NT2/D1 (cell line): ENCODE results near the gene DDX49.
A peak's percentile ranks its signal among the peaks of the same experiment; 100 is the strongest.

Experiments used
- DNase-seq: peaks from one replicate; pipeline ENCODE4 v3.0.0-alpha.2; 2011; ENCODE audit warnings: low read depth, low spot score
- H3K27me3 ChIP-seq: 2 replicates; pipeline ENCODE4 v1.6.0; 2011; ENCODE audit warnings: mild to moderate bottlenecking; ENCODE audit not compliant: insufficient read length, insufficient read depth
- H3K36me3 ChIP-seq: 2 replicates; pipeline ENCODE4 v1.6.1; 2011; ENCODE audit warnings: mild to moderate bottlenecking, low read length, mixed read lengths; ENCODE audit not compliant: insufficient read depth, insufficient read length
- H3K4me1 ChIP-seq: 2 replicates; pipeline ENCODE4 v1.5.1; 2011; ENCODE audit not compliant: insufficient read depth, insufficient read length
- H3K4me3 ChIP-seq: 2 replicates; pipeline ENCODE4 v1.5.1; 2011; ENCODE audit warnings: low read depth; ENCODE audit not compliant: insufficient read length
- H3K9ac ChIP-seq: 2 replicates; pipeline ENCODE4 v1.6.0; 2011; ENCODE audit warnings: low read depth; ENCODE audit not compliant: insufficient read length
- H3K9me3 ChIP-seq: 2 replicates; pipeline ENCODE4 v1.5.1; 2011; ENCODE audit warnings: mild to moderate bottlenecking, low read length; ENCODE audit not compliant: insufficient read depth
- SUZ12 ChIP-seq: IDR thresholded peaks from 2 replicates; pipeline ENCODE4 v1.6.1; 2011; ENCODE audit not compliant: insufficient read length, insufficient read depth; ENCODE audit errors: extremely low read depth
- YY1 ChIP-seq: IDR thresholded peaks from 2 replicates; pipeline ENCODE4 v1.6.1; 2011; ENCODE audit not compliant: insufficient read length, insufficient read depth
- ZNF274 ChIP-seq: IDR thresholded peaks from 2 replicates; pipeline ENCODE4 v1.6.1; 2011; ENCODE audit warnings: mild to moderate bottlenecking, low read depth, low read length

DDX49 gene

DNA sequence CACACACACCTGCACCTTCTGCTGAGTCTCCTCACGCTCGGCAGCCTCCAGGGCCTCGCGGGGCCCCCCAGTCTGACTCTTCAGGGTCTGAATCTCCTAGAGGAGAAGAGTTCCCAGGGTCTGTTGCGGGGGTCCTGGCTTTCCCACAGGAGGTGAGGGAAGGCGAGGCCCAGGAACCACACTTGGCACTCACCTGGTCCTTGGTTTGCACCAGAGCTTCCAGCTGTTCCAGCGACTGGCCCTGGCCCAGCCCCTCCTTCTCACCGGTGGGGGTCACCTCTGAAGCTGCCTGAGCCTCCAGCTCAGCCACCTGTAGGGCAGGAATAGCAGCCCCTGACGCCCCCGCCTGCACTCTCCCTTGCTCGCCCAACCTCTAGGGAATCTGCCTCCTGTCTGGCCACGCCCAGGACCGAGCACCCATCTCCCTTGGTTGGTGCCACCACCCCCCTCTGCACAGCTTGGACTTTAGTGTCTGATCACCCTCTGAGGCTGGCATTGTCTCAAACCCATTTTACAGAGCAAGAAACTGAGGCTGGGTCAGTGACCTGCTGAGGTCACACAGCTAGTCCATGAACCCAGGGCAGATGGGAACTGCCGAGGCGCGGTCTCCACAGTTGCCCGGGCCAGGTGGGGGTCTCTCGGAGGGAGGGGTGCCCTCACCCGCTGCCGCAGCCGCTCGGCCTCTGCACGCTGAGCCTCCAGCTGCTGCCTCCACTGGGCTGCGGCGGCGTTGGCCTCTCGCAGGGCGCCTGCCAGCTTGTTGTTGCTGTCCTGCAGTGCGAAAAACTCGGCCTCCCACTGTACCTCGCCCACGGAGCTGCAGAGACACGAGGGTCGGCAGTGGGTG, 12.0 kb downstream of the DDX49 start:
- no peak for DNase-seq
- peaks cover 11% of the 10 kb centered on the region for H3K4me1 ChIP-seq
- no peaks in the 10 kb centered on the region for H3K9me3 ChIP-seq
- no peak for TF ChIP-seq SUZ12
- TF ChIP-seq YY1, result no peak
- no peak for TF ChIP-seq ZNF274
- no peak overlapping the region for H3K9ac ChIP-seq
- no peak overlapping the region for H3K4me3 ChIP-seq
- peaks cover 76% of the 10 kb centered on the region for H3K36me3 ChIP-seq
- no peaks in the 10 kb centered on the region for H3K27me3 ChIP-seq

DNA sequence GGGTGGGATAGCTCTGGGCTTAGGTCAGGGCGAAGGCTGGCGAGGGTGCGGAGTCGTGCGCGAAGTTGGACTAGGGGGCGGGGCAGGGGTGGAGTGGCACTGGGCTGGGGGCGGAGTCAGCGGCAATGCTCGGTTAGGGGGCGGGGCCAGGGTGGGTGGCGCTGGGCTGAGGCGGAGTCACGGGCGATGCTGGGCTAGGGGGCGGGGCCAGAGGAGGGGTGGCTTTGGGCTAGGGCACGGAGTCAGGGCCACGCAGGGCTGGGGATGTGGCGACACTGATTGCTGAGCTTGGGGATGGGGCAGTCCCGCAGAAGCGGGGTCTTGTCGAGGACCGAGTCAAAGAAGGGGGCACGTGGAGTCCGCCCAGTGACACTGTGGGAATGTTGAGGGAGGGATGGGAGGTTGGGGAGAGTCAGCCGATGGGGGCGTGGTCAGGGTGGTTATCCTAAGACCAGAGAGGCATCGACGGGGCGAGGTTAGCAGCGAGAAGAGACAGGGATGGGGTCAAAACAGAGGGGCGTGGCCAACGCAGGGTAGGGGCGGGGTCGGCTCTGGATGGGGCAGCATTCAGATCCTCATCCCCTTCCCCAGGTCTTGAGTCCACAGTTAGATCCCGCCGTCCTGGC, 12.8 kb downstream of the DDX49 start:
- Histone ChIP-seq H3K4me1 (peaks cover 11% of the 10 kb centered on the region), H3K4me3 (no peak overlapping the region), H3K27me3 (no peaks in the 10 kb centered on the region), H3K9me3 (no peaks in the 10 kb centered on the region), H3K9ac (no peak overlapping the region), H3K36me3 (peaks cover 74% of the 10 kb centered on the region)
- TF ChIP-seq YY1 (no peak), SUZ12 (no peak), ZNF274 (no peak)
- peak; percentile 68 for DNase-seq

DNA sequence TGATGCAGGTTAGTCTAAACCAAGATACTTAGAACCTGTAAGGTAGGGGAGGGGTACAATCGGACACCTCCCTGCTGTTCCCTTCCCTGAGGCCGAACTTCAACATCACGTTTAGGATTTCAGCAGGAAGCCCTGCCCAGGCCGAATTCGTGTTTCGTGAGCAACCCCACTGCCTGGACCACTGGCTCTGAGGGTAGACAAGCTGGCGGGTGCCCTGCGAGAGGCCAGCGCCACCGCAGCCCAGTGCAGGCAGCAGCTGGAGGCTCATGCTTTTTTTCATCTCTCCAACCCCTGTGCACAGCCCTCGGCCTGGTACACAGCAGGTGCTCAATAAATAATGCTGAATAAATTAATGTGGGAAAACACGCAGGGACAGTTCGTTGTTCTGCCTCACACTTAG, 13.8 kb downstream of the DDX49 start:
- no peak for TF ChIP-seq SUZ12
- Histone ChIP-seq H3K9ac (peak overlapping the region; percentile 44), H3K36me3 (peaks cover 72% of the 10 kb centered on the region), H3K27me3 (no peaks in the 10 kb centered on the region), H3K4me3 (peak overlapping the region; percentile 8), H3K9me3 (no peaks in the 10 kb centered on the region), H3K4me1 (peaks cover 11% of the 10 kb centered on the region)
- DNase-seq, result no peak

DNA sequence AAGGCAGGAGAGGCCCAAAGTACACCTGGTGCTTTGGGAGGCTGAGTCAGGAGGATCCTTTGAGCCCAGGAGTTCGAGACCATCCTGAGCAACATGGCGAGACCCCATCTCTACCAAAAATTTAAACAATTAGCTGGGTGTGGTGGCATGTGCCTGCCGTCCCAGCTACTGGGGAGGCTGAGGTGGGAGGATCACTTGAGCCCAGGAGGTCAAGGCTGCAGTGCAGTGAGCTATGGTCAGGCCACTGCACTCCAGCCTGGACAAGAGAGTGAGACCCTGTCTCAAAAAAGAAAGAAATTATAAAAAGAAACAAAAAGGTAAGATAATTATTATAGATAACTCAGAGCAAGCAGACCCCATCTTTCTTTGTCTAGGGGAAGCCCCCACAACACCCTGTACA, 19.6 kb downstream of the DDX49 start:
- H3K27me3 ChIP-seq, result peaks cover 6% of the 10 kb centered on the region
- DNase-seq, result no peak
- H3K4me3 ChIP-seq, result no peak overlapping the region
- H3K9ac ChIP-seq, result no peak overlapping the region
- H3K4me1 ChIP-seq, result peaks cover 11% of the 10 kb centered on the region
- H3K36me3 ChIP-seq, result peaks cover 39% of the 10 kb centered on the region
- no peaks in the 10 kb centered on the region for H3K9me3 ChIP-seq
- TF ChIP-seq ZNF274 (no peak), SUZ12 (no peak), YY1 (no peak)

DNA sequence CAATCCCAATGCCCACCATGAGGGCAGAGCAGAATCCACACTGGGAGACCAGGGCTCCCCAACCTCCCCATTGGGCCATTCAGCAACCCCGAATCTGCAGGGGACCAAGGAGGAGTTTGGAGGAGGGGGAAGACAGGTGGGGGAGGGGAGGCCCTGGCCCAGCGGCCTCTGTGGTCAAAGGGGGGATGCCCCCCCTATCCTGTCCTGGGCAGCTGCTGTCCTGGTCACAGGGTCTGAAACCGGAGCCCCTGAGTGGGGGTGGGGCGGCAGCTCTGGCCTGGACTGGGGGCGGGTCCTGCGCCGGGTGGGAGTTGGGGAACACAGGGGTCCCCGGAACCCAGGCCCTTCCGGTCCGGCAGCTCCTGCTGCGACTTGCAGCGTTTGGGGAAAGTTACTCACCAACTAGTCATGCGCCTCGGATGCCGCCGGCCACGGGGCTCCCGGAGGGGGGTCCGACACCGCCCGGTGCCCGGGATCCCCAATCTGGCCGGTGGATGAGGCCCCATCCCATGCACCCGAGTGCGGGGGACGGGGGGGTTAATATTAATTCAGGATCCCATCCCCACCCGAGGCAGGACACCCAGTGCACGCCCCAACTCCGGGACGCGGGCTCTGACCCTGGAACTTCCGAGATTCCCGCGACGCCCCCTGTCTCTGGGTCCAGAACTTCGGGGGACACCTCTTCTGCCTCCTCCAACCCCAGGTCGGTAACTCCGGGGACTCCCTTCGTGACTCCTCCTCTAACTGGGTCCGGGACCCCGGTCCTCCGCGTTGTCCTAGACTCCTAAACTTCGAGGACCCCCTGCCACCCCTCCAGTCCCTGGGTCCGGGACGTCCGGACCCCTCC, 20.6 kb downstream of the DDX49 start:
- peak overlapping the region; percentile 88 for H3K9ac ChIP-seq
- no peak for TF ChIP-seq SUZ12
- no peak for TF ChIP-seq YY1
- TF ChIP-seq ZNF274, result no peak
- peaks cover 11% of the 10 kb centered on the region for H3K4me1 ChIP-seq
- peaks cover 29% of the 10 kb centered on the region for H3K36me3 ChIP-seq
- peaks cover 6% of the 10 kb centered on the region for H3K27me3 ChIP-seq
- H3K4me3 ChIP-seq, result peak overlapping the region; percentile 75
- DNase-seq, result no peak
- no peaks in the 10 kb centered on the region for H3K9me3 ChIP-seq

DNA sequence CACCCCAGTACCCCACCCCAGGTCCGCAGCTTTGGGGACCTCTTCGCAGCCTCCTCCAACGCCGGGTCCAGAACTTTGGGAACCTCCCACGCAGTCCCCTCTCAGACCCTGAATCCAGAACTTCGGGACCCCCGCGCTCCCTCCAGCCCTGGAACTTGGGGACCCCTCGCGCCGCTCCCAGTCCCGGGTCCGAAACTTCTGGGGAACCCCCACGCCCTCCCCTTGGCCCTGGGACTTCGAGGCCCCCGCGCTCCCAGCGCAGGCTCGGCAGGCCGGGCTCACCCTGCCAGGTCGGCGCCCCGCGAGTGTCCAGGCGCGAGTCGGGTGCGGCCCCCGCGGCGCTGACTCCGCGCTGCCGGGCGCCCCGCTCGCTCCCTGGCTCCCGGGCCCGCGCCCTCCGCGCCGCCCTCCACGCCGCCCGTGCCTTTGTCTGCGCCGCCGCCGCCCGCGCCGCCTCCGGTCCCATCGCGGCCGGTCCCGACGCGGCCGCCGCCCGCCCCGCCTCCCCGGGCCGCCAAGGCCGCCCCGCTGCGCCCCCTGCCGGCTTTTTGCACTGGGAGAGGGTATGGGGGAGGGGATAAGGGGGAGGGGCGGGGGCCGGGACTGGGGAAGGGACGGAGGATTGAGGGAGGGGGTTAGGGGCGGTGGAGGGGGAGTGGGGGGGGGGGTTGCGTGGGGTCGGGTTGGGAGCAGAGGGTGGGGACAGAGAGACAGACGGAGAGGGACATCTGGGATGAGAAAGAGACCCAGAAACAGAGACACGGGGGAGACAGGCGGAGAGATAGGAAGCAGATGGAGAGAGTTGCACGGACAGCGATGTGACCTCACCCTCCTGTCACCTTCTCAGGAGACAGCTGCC, 21.5 kb downstream of the DDX49 start, which contains the start of gene HOMER3:
TSS of gene HOMER3 (minus strand) at position 449 of the 859 bp plus-strand sequence. CDS start 2,235 bp downstream, outside the sequence.
- peaks cover 11% of the 10 kb centered on the region for H3K4me1 ChIP-seq
- H3K27me3 ChIP-seq, result peaks cover 6% of the 10 kb centered on the region
- H3K9me3 ChIP-seq, result no peaks in the 10 kb centered on the region
- no peak for DNase-seq
- TF ChIP-seq YY1, result no peak
- H3K4me3 ChIP-seq, result peak within 1 kb of the TSS; percentile 75
- H3K9ac ChIP-seq, result peak within 1 kb of the TSS; percentile 88
- H3K36me3 ChIP-seq, result peaks cover 24% of the 10 kb centered on the region
